ENCODE data around the gene CAPN7.

Gene CAPN7

GRCh38 chr3:15268033-15268631 lies 62.1 kb downstream of the CAPN7 start:
- ChIA-PET POLR2A (ENCODE audit: low non-redundant PET) (interaction anchor here (0.6 kb wide), 1 partner anchor 163 kb away, joined by 4 read pairs; no protein-coding TSS in a partner anchor), CTCF (interaction anchor here (0.5 to 1.4 kb wide), 16 partner anchors 8 to 289 kb away, joined by 3 to 10 read pairs (median 4); partner anchors contain the start of gene SH3BP5)
- DNase-seq (ENCODE audit: low spot score): peak; percentile 62
- TF ChIP-seq, protein P1, sequence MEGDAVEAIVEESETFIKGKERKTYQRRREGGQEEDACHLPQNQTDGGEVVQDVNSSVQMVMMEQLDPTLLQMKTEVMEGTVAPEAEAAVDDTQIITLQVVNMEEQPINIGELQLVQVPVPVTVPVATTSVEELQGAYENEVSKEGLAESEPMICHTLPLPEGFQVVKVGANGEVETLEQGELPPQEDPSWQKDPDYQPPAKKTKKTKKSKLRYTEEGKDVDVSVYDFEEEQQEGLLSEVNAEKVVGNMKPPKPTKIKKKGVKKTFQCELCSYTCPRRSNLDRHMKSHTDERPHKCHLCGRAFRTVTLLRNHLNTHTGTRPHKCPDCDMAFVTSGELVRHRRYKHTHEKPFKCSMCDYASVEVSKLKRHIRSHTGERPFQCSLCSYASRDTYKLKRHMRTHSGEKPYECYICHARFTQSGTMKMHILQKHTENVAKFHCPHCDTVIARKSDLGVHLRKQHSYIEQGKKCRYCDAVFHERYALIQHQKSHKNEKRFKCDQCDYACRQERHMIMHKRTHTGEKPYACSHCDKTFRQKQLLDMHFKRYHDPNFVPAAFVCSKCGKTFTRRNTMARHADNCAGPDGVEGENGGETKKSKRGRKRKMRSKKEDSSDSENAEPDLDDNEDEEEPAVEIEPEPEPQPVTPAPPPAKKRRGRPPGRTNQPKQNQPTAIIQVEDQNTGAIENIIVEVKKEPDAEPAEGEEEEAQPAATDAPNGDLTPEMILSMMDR (conservative IDR thresholded peaks at IDR 0.05; ENCODE audit: low read depth): peak; percentile 91
- peak overlapping the region; percentile 31 for H3K27ac ChIP-seq

DNA sequence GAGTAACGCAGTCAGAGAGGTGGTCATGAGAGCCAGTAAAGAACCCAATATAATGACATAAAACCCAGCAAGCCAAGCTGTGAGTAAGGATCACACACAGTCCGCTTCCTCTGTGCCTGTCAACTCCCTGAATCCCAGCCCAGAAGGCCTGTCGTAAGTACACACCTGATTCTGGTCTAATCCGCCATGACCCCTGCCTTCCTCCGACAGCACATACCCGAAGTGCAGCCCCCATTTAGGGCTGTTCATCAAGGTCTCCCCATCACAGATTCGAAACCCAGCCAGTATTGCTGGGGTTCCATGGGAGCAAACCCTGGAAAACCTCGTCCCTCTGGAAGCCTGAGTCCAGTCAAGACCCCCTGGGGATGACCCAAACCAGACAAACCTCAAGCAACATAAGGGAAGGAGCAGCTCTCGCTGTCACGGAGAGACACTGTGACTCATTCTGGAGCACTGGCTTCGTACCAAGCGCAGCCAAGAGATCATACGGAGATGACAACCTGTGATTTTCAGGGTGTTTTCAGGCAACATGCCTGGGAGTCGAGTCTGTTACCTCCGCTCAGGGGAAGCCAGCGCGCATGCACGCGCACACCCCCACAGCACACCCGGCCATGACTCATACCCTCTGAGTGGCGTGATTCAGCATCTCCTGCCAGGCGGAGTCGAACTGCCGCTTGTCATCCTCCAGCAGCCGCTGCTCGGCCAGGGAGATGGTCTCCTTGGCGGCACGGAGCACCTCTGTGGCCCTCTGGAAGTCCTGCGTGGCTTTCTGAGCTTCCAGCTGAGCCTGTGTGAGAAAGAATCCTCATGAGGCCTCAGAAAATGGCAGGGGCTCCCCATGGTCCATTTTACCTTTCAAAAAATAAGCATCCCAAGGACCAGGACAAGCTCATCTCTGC lies 63.3 kb downstream of the CAPN7 start:
- DNase-seq (ENCODE audit: low spot score): peak; percentile 96
- POLR2A ChIA-PET (ENCODE audit: low non-redundant PET): no interaction called here

GRCh38 chr3:15271030-15271429 lies 65.0 kb downstream of the CAPN7 start:
- POLR2A ChIA-PET (ENCODE audit: low non-redundant PET): no interaction called here
- no peak overlapping the region for H3K27ac ChIP-seq
- DNase-seq (ENCODE audit: low spot score): no peak
- TF ChIP-seq, protein P1 (conservative IDR thresholded peaks at IDR 0.05; ENCODE audit: low read depth): no peak
- CTCF ChIA-PET: no interaction called here

More for the DNA sequence above, 63.3 kb downstream of the CAPN7 start:
- CTCF ChIA-PET: interaction anchor here (0.5 to 0.7 kb wide), 3 partner anchors 15 to 161 kb away, joined by 3 to 4 read pairs (median 3); no protein-coding TSS in a partner anchor
- H3K27ac ChIP-seq: peak overlapping the region; percentile 86
- TF ChIP-seq, protein P1 (conservative IDR thresholded peaks at IDR 0.05; ENCODE audit: low read depth): no peak

DNA sequence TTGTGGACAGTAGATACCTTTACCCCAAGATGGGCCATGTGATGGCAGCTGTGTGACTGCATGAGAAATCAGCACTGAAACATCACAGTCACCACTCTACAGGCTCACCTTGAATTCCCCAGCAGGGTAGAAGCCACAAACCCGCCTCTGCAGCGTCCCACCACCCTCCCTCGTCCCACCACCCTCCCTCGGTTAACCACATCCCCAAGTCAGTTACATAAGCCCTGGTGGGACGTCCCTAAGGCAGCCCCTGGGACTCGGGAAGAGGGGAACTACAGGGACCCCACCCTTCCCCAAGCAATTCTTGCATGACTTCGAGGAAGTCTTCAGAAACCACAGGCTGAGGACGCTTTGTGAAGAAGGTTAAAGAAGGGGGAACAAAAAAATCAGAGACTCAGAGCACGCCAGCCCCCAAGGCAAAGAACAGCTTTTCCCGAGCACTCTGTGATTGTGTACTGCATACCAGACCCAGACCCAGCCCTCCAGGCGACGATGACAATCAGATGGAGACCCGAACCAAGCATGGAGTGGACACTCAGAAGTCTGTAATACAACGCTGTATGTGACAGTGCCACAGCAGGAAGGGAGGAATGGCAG lies 65.8 kb downstream of the CAPN7 start:
- peak overlapping the region; percentile 65 for H3K27ac ChIP-seq
- POLR2A ChIA-PET (ENCODE audit: low non-redundant PET): no interaction called here
- TF ChIP-seq, protein P1 (conservative IDR thresholded peaks at IDR 0.05; ENCODE audit: low read depth): no peak
- CTCF ChIA-PET: no interaction called here
- no peak for DNase-seq (ENCODE audit: low spot score)

DNA sequence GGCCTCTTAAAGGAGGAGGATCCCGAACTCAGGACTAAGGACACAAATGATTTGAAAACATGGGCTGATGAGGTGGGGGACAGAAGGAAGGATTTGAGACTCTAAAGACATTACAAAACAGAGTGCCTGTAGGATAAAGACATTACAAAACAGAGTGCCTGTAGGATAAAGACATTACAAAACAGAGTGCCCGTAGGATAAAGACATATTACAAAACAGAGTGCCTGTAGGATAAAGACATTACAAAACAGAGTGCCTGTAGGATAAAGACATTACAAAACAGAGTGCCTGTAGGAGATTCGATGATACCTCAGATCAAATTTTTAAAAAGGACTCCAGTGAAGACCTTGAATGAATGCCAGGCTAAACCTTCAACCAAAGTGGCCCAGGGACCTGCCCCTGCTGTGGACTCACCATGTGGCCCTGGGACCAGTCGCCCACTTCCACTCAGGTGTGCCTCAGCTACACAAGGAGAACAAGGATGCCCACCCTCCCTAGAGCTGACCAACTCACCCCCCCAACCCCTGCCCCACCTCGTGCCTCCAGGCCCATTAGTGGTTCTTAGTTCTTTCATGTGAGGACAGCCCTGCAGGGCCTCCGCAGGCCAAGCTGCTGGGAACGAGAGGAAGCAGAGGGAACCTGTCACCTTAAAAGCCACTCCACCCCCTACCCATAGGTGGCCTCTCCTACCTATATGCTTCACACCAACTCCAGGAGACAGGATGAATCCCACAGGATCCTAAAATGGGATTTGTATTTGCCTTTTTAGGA lies 66.6 kb downstream of the CAPN7 start:
- TF ChIP-seq, protein P1 (conservative IDR thresholded peaks at IDR 0.05; ENCODE audit: low read depth): no peak
- no peak for DNase-seq (ENCODE audit: low spot score)
- ChIA-PET POLR2A (ENCODE audit: low non-redundant PET) (no interaction called here), CTCF (no interaction called here)
- peak overlapping the region; percentile 69 for H3K27ac ChIP-seq

DNA sequence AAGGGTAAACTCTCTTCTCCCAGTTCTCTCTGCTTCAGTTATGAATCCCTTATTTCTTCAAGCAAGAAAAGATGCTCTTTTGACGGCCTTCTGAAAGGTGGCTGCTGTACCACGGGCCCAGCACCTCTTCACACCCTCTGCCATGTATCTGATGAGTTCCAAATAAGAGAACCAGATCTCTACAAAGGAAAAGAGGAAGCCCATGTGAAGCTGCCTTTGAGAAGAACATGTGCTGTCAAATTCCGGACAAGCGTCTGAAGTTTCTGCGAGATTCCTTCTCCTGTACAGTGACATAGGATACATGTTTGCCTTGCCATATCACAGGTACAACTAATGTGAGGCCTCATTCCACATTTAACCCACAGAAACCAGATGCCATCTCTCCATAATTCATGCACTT lies 67.2 kb downstream of the CAPN7 start:
- no peak overlapping the region; the same call in 1 of the 2 replicates for H3K27ac ChIP-seq
- POLR2A ChIA-PET (ENCODE audit: low non-redundant PET): no interaction called here
- no peak for DNase-seq (ENCODE audit: low spot score)

More for the DNA sequence above, 67.2 kb downstream of the CAPN7 start:
- TF ChIP-seq, protein P1 (conservative IDR thresholded peaks at IDR 0.05; ENCODE audit: low read depth): no peak
- CTCF ChIA-PET: no interaction called here

All from RWPE1 (cell line).